ENCODE data around the gene ENDOG. TPM values are rescaled to one million over a fixed set of nuclear protein-coding genes. Genes with fewer than 3 reads are reported as not detected.
A peak's percentile ranks its signal among the peaks of the same experiment; 100 is the strongest.

ENDOG gene
- total RNA-seq, 2 donors from 2014 or later: 29.9 to 87.2 TPM

DNA sequence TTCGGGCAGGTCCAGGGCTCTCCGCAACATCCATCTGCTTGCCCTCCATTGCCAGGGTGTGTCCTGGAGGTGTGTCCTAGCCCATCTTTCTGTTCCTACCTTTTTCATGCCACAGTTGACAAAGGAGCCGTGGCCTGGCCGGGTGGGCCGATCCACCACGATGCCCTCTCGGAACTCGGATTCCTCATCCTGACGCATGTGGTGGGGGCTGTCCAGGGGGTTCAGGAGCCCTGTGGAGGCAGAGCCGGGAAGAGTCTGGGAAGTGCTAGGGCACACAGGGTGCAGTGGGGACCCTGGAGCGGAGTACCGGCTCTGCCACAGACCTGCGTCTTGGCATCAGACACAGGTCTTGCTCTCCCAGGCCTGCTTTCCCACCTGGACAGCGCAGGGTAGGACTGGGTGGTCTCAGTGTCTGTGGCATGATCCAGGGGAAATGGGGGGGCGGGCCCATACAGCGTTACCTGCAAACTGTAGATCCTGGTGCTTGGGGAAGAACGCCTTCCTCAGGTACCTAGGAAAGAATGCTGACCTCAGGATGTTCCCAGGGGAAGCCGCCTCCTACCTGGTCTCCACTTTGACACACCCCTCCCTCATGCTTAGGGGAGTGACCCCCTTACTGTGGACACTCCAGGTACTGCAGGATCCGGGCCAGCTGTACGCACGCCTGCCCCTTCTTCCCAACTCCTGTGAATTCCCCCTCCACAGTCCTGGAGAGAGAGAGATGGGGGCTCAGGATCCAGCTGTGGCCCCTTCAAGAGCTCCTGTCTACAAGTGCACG, 7.8 kb downstream of the ENDOG start:
- no peaks in the 10 kb centered on the region for H3K9me3 ChIP-seq
- no peak overlapping the region for H3K27ac ChIP-seq
- 88% methylated on average over 22 of the region's 22 CpGs for WGBS
- no peak for DNase-seq (ENCODE audit: low spot score)
- intact Hi-C loops (cut with DNase I): no loop called here
- no peak overlapping the region for H3K4me3 ChIP-seq
- peaks cover 0 to 4% of the 10 kb centered on the region in 2 donors for H3K36me3 ChIP-seq
- H3K27me3 ChIP-seq (replicated peaks; ENCODE audit: insufficient read depth): no peaks in the 10 kb centered on the region
- TF ChIP-seq CTCF (IDR thresholded peaks at IDR 0.05): no peak
- TF ChIP-seq POLR2AphosphoS5 (IDR thresholded peaks at IDR 0.05): no peak
- no peak for TF ChIP-seq POLR2A (IDR thresholded peaks at IDR 0.05)
- peaks cover 11% of the 10 kb centered on the region for H3K4me1 ChIP-seq (replicated peaks)

- Histone ChIP-seq H3K9me3 (no peaks in the 10 kb centered on the region), H3K27ac (no peak overlapping the region), H3K4me3 (no peak overlapping the region), H3K27me3 (replicated peaks; ENCODE audit: insufficient read depth) (no peaks in the 10 kb centered on the region), H3K36me3 (no peaks in the 10 kb centered on the region), H3K4me1 (replicated peaks) (peaks cover 10% of the 10 kb centered on the region)
- TF ChIP-seq POLR2A (IDR thresholded peaks at IDR 0.05) (no peak), POLR2AphosphoS5 (IDR thresholded peaks at IDR 0.05) (no peak), CTCF (IDR thresholded peaks at IDR 0.05) (no peak)
- DNase-seq (ENCODE audit: low spot score): no peak
- intact Hi-C loops (cut with DNase I): loop anchor here (2.0 kb wide), 1 partner anchor 55 kb away; the partner anchor contains the start of gene LRRC8A
- WGBS: 88% methylated on average over 8 of the region's 8 CpGs
Observed at GRCh38 chr9:128828267-128828666, 10.0 kb downstream of the ENDOG start.

DNA sequence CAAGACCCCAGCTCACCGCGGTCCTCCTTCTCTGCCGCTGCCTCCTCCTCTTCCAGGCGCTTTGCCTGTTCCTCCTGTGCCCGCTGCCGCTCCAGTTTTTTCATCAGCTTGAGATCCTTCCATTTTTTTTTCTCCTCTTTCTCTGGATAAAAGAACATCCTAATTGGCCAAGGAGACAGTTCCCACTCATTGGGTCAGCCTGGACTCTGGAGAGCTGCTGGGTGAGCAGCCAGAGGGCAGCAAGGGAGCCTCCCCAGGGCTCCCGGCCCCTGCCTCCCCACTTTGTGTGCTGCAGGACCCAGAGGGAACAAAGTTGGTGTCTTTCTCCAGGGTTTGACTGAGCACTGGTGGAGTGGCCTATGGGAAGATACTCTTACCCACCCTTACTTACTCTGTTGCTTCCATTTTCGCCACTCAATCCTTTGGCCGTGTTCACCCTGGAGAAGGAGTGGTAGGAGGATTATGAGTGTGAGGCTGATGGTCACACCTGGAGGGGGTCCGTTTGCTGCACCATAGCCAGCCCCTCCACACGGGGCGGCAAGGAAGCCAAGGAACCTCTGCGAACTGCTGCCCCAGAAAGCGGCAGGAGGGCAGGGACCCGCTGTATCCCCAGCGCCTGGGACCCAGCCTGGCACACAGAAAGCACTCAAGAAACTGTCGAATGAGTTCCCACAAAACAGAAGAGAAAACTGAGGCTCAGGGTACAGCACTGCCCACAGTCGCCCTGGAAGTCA, 10.6 kb downstream of the ENDOG start:
- Histone ChIP-seq H3K27me3 (replicated peaks; ENCODE audit: insufficient read depth) (no peaks in the 10 kb centered on the region), H3K4me3 (peak overlapping the region; percentile 67 to 80), H3K27ac (peak overlapping the region; percentile 55 to 63), H3K4me1 (replicated peaks) (peaks cover 7% of the 10 kb centered on the region), H3K9me3 (no peaks in the 10 kb centered on the region), H3K36me3 (no peaks in the 10 kb centered on the region)
- 29% methylated on average over 18 of the region's 18 CpGs for WGBS
- no peak for DNase-seq (ENCODE audit: low spot score)
- intact Hi-C loops (cut with DNase I): loop anchor here (2.0 kb wide), 1 partner anchor 54 kb away; the partner anchor contains the start of gene LRRC8A
- no peak for TF ChIP-seq POLR2A (IDR thresholded peaks at IDR 0.05)
- TF ChIP-seq POLR2AphosphoS5 (IDR thresholded peaks at IDR 0.05): no peak
- no peak for TF ChIP-seq CTCF (IDR thresholded peaks at IDR 0.05)

DNA sequence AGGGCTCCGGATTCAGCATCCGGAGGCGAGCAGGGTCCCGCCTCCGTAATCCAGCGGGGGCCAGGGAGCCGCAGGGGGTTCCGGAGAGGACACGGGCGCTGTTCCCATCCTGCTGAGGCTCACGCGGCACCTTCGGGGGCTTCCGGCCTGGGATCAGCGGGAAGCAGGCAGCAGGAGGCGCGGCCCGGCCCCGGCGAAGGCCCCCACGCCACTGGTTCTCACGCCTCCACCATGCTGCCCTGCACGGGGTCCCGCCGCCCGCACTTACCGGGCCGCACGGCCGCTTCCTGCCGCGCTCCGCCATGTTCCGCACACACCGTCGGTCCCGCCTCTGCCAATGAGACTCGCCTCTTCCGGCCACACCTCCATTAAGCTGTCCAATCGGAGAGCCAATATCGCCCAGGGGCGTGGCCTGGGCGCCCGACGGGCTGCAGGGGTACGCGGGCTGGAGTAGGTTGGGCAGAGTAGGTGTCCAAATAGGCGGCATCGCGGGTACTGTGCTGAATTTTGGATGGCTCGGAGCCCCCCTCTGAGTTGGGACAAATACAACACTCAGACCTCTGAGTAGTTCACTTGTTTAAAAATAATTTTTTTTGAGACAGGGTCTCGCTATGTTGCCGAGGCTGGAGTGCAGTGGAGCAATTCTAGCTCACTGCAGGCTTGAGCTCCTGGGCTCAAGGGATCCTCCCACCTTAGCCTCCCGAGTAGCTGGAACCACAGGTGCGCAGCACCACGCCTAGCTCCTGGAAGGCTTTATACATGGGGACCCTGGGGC, 11.4 kb downstream of the ENDOG start, which contains the start of gene SPOUT1:
SPOUT1 (minus strand) TSS at position 318 of the 775 bp plus-strand sequence; CDS start at position 304, 14 bp downstream.
- intact Hi-C loops (cut with DNase I): loop anchor here (2.0 kb wide), 1 partner anchor 53 kb away; the partner anchor contains the start of gene LRRC8A
- peaks cover 2% of the 10 kb centered on the region for H3K4me1 ChIP-seq (replicated peaks)
- peak within 1 kb of the TSS; percentile 55 to 63 for H3K27ac ChIP-seq
- WGBS: 1% methylated on average over 48 of the region's 56 CpGs
- peak within 1 kb of the TSS; percentile 67 to 80 for H3K4me3 ChIP-seq
- no peaks in the 10 kb centered on the region for H3K9me3 ChIP-seq
- peak in 1 of 4 experiments; percentile 21 for TF ChIP-seq CTCF (IDR thresholded peaks at IDR 0.05)
- peak; percentile 33 for TF ChIP-seq POLR2A (IDR thresholded peaks at IDR 0.05)
- TF ChIP-seq POLR2AphosphoS5 (IDR thresholded peaks at IDR 0.05): peak; percentile 92
- H3K36me3 ChIP-seq: no peaks in the 10 kb centered on the region
- DNase-seq (ENCODE audit: low spot score): peak; percentile 93
- H3K27me3 ChIP-seq (replicated peaks; ENCODE audit: insufficient read depth): no peaks in the 10 kb centered on the region
